GM06990 (cell line): ENCODE measurements around the gene FNBP1L.

ENCODE experiments used
- DNase-seq: peaks from one replicate; pipeline ENCODE4 v3.0.0-alpha.2; 2011; ENCODE audit not compliant: insufficient read length; ENCODE audit errors: extremely low read depth
- H3K27me3 ChIP-seq: replicated peaks from 2 replicates; pipeline ENCODE4 v1.6.0; 2011; ENCODE audit warnings: low read length; ENCODE audit not compliant: control insufficient read depth, insufficient read depth
- H3K36me3 ChIP-seq: 2 replicates; pipeline ENCODE4 v1.5.1; 2011; ENCODE audit warnings: low read length; ENCODE audit not compliant: control insufficient read depth, insufficient read depth
- H3K4me3 ChIP-seq: replicated peaks from 2 replicates; pipeline ENCODE4 v1.5.1; 2011; ENCODE audit warnings: low read depth, mild to moderate bottlenecking, control low read depth, low read length
- TF ChIP-seq, protein P1 (sequence below): IDR thresholded peaks from 2 replicates; pipeline ENCODE4 v1.5.1; 2011; ENCODE audit warnings: low read length, control low read depth, mild to moderate bottlenecking, inconsistent platforms; ENCODE audit not compliant: insufficient read depth, poor library complexity, severe bottlenecking

FNBP1L gene

DNA sequence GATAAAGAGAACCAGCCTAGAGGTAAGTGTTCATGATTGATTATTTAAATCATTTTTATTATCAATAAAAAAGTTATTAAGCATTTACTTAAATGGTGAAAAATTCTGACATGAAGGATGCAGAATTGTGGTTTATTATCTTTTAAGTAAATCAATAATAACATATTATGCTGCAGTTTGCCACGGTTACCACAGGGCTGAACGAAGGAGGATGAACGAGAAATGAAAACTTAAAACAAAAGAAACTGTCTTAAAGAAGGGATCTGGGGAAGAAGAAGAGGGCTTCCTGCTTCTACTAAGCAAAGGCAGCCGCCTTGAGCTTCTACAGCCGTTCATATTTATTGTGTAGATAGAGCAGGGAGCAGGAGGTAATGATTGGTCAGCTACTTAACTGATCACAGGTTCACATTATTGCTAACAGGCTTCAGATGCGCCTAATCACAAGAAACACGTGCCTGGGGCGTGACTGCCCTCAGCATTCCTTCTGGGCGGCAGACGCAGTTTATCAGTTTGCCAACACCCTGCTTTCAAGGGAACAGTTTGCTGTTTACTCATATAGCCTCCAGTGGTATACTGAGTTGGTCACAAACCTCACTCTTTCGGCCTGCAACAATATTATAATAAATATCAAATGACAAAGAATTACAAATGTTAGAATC lies 5.8 kb upstream of the FNBP1L start:
- TF ChIP-seq, protein P1, sequence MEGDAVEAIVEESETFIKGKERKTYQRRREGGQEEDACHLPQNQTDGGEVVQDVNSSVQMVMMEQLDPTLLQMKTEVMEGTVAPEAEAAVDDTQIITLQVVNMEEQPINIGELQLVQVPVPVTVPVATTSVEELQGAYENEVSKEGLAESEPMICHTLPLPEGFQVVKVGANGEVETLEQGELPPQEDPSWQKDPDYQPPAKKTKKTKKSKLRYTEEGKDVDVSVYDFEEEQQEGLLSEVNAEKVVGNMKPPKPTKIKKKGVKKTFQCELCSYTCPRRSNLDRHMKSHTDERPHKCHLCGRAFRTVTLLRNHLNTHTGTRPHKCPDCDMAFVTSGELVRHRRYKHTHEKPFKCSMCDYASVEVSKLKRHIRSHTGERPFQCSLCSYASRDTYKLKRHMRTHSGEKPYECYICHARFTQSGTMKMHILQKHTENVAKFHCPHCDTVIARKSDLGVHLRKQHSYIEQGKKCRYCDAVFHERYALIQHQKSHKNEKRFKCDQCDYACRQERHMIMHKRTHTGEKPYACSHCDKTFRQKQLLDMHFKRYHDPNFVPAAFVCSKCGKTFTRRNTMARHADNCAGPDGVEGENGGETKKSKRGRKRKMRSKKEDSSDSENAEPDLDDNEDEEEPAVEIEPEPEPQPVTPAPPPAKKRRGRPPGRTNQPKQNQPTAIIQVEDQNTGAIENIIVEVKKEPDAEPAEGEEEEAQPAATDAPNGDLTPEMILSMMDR: no peak
- no peak overlapping the region for H3K4me3 ChIP-seq
- no peaks in the 10 kb centered on the region for H3K27me3 ChIP-seq
- no peak for DNase-seq
- H3K36me3 ChIP-seq: no peaks in the 10 kb centered on the region

DNA sequence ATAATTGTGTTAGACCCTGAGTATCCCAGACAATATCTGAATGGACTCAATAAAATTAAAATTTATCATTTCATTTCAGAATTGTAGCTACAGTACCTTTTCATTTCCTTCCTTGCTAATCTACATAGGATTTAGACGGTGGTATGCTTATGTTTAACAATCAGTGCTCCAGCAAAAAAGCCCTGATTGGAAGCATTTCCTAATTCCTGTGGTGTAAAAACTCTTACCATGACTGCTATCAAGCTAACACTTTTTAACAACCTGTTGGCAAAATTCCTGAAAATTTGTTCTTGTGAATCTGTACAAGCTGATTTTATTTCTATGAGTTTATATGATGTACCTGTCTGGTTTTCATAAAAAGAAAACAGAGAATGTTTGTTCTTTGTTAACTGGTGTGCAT lies 5.2 kb upstream of the FNBP1L start:
- Histone ChIP-seq H3K36me3 (no peaks in the 10 kb centered on the region), H3K4me3 (no peak overlapping the region), H3K27me3 (no peaks in the 10 kb centered on the region; the same call in 1 of the 2 replicates)
- TF ChIP-seq, protein P1: no peak
- DNase-seq: no peak

DNA sequence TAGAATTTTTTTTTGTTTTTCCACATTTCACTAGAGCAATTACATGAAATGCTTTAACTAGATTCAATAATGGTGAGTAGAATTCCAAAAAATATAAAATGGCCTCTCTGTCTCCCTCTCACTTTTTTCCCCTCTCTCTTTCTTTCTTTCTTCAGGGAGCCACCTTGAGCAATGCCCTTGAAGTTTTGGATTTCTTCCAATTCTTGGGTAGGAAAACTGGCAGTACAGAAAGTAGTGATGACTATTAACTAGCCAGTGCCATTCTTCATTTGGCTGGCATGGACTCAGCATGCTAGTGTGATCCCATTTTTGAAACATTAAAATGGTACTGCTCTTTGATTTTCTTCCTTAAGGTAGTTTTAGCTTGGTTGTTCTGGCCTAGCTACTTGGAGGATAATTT lies 4.5 kb upstream of the FNBP1L start:
- H3K27me3 ChIP-seq: no peaks in the 10 kb centered on the region; the same call in 1 of the 2 replicates
- TF ChIP-seq, protein P1: no peak
- H3K4me3 ChIP-seq: no peak overlapping the region
- DNase-seq: no peak
- H3K36me3 ChIP-seq: no peaks in the 10 kb centered on the region

- Histone ChIP-seq H3K27me3 (peaks cover 4% of the 10 kb centered on the region), H3K4me3 (no peak overlapping the region), H3K36me3 (no peaks in the 10 kb centered on the region)
- TF ChIP-seq, protein P1: no peak
- DNase-seq: no peak
Observed at GRCh38 chr1:93446837-93447451, 974 bp upstream of the FNBP1L start.

GRCh38 chr1:93448292-93448982 lies 519 bp downstream of the FNBP1L start:
- no peak for DNase-seq
- Histone ChIP-seq H3K4me3 (peak overlapping the region; percentile 61), H3K27me3 (peaks cover 4% of the 10 kb centered on the region), H3K36me3 (no peaks in the 10 kb centered on the region)
- TF ChIP-seq, protein P1: no peak
